Measurements from ENCODE around the gene ATP1A2.

The ATP1A2 gene

GRCh38 chr1:160146107-160146506, 30.5 kb downstream of the ATP1A2 start:
- DNase-seq, result no peak

GRCh38 chr1:160148121-160148520, 32.6 kb downstream of the ATP1A2 start:
- no peak for DNase-seq

GRCh38 chr1:160149233-160149632, 33.7 kb downstream of the ATP1A2 start:
- DNase-seq, result no peak

- DNase-seq, result no peak
Measured at GRCh38 chr1:160149716-160150115, 34.2 kb downstream of the ATP1A2 start.

- no peak for DNase-seq
Measured at GRCh38 chr1:160151303-160151702, 35.7 kb downstream of the ATP1A2 start, which contains the start of gene ATP1A4. ATP1A4 (plus strand) TSS chr1:160151603; CDS start chr1:160152041, 438 bp downstream.

GRCh38 chr1:160154790-160155189, 39.2 kb downstream of the ATP1A2 start:
- DNase-seq, result no peak

GRCh38 chr1:160156361-160156760, 40.8 kb downstream of the ATP1A2 start:
- DNase-seq, result no peak

- DNase-seq, result no peak
Measured at GRCh38 chr1:160157174-160157573, 41.6 kb downstream of the ATP1A2 start.

- no peak for DNase-seq
Measured at GRCh38 chr1:160158031-160158430, 42.5 kb downstream of the ATP1A2 start.

GRCh38 chr1:160158534-160158933, 43.0 kb downstream of the ATP1A2 start:
- no peak for DNase-seq

GRCh38 chr1:160159846-160160245, 44.3 kb downstream of the ATP1A2 start:
- no peak for DNase-seq

- peak in 5 of 14 donors; percentile 6 to 36 (median 16) for DNase-seq
Measured at GRCh38 chr1:160161965-160162705, 46.6 kb downstream of the ATP1A2 start.

- no peak for DNase-seq
Measured at GRCh38 chr1:160162931-160163330, 47.4 kb downstream of the ATP1A2 start.

GRCh38 chr1:160163615-160164014, 48.1 kb downstream of the ATP1A2 start:
- DNase-seq, result no peak

GRCh38 chr1:160164121-160164520, 48.6 kb downstream of the ATP1A2 start:
- no peak for DNase-seq

GRCh38 chr1:160166166-160166868, 50.8 kb downstream of the ATP1A2 start:
- no peak for DNase-seq

GRCh38 chr1:160167056-160167455, 51.5 kb downstream of the ATP1A2 start:
- DNase-seq, result no peak

GRCh38 chr1:160167580-160167979, 52.0 kb downstream of the ATP1A2 start:
- no peak for DNase-seq

GRCh38 chr1:160168016-160168415, 52.5 kb downstream of the ATP1A2 start:
- no peak for DNase-seq

GRCh38 chr1:160168609-160169369, 53.2 kb downstream of the ATP1A2 start:
- peak in 1 of 14 donors; percentile 69 for DNase-seq

- DNase-seq, result peak in 1 of 14 donors; percentile 12
Measured at GRCh38 chr1:160169553-160170399, 54.2 kb downstream of the ATP1A2 start.

- DNase-seq, result no peak
Measured at GRCh38 chr1:160171354-160171753, 55.8 kb downstream of the ATP1A2 start.

All from C1 segment of cervical spinal cord (tissue), 14 donors.